IMR-90 (cell line): Measurements from ENCODE around the gene HSD3B2. TPM values are rescaled to one million over a fixed set of nuclear protein-coding genes. Genes with fewer than 3 reads are reported as not detected.

ENCODE experiments used
- ATAC-seq: fragments of 200-7000 bp; cut with Tn5 transposase; 2 replicates; pipeline ENCODE4 v1.9.1; 2020; ENCODE audit warnings: low read depth, mild to moderate bottlenecking, moderate library complexity
- BruUV-seq: library from RNA; stranded (reverse); fragments of 400-500 nt; replicated peaks from 2 replicates; lab custom pipeline; 2021; lab: Mats Ljungman, UMichigan
- CTCF ChIA-PET: fragments of 300-600 bp; formaldehyde crosslinking; extraction: SDS; loops from one replicate; lab custom pipeline; 2021; ENCODE audit warnings: antibody characterized with exemption; lab: Yijun Ruan, JAX
- POLR2A ChIA-PET: fragments of 300-600 bp; sonication (Branson Sonifier 250); formaldehyde crosslinking; loops from one replicate; lab custom pipeline; 2022; ENCODE audit warnings: antibody characterized with exemption; ENCODE audit not compliant: unreplicated experiment; lab: Charles Lee
- DNase-seq: peaks from one replicate; pipeline ENCODE4 v3.0.0; 2013
- H2AFZ ChIP-seq: replicated peaks from 2 replicates; pipeline ENCODE3; 2013; ENCODE audit warnings: low read length, mild to moderate bottlenecking; ENCODE audit not compliant: poor library complexity
- H2AK5ac ChIP-seq: 2 replicates; pipeline ENCODE4 v1.6.1; 2013; ENCODE audit warnings: low read depth, low read length, inconsistent platforms
- H2AK9ac ChIP-seq: replicated peaks from 2 replicates; pipeline ENCODE3; 2013; ENCODE audit warnings: mild to moderate bottlenecking, low read depth, low read length, moderate library complexity; ENCODE audit not compliant: poor library complexity
- H2BK120ac ChIP-seq: 2 replicates; pipeline ENCODE4 v1.6.1; 2013; ENCODE audit warnings: low read depth, low read length, inconsistent platforms
- H2BK15ac ChIP-seq: 3 replicates; pipeline ENCODE4 v1.6.1; 2013; ENCODE audit warnings: low read depth, low read length, inconsistent platforms
- H2BK20ac ChIP-seq: 2 replicates; pipeline ENCODE4 v1.6.1; 2013; ENCODE audit warnings: low read depth, mild to moderate bottlenecking, inconsistent platforms, low read length, moderate library complexity
- H2BK5ac ChIP-seq: 2 replicates; pipeline ENCODE4 v1.6.1; 2013; ENCODE audit warnings: mild to moderate bottlenecking, low read depth, low read length, inconsistent platforms; ENCODE audit not compliant: poor library complexity, severe bottlenecking
- H3K14ac ChIP-seq: replicated peaks from 2 replicates; pipeline ENCODE4 v1.6.1; 2013; ENCODE audit warnings: low read depth, low read length, inconsistent platforms
- H3K18ac ChIP-seq: 2 replicates; pipeline ENCODE4 v1.6.1; 2013; ENCODE audit warnings: low read depth, low read length, control low read depth
- H3K23ac ChIP-seq: 2 replicates; pipeline ENCODE4 v1.6.1; 2013; ENCODE audit warnings: low read depth, low read length, inconsistent platforms
- H3K27ac ChIP-seq: 2 replicates; pipeline ENCODE4 v1.5.1; 2013; ENCODE audit warnings: mild to moderate bottlenecking, control low read depth, low read length; ENCODE audit not compliant: insufficient read depth
- H3K27me3 ChIP-seq: 2 replicates; pipeline ENCODE4 v1.6.1; 2013; ENCODE audit warnings: low read length; ENCODE audit not compliant: control insufficient read depth, insufficient read depth
- H3K36me3 ChIP-seq: 2 replicates; pipeline ENCODE4 v1.6.1; 2013; ENCODE audit warnings: low read length, mixed read lengths; ENCODE audit not compliant: control insufficient read depth, insufficient read depth
- H3K4ac ChIP-seq: 2 replicates; pipeline ENCODE4 v1.6.1; 2013; ENCODE audit warnings: low read depth, low read length, inconsistent platforms
- H3K4me1 ChIP-seq: 2 replicates; pipeline ENCODE4 v1.6.1; 2013; ENCODE audit warnings: low read length, mixed read lengths; ENCODE audit not compliant: control insufficient read depth, insufficient read depth
- H3K4me2 ChIP-seq: 2 replicates; pipeline ENCODE4 v1.6.1; 2013; ENCODE audit warnings: low read depth, mild to moderate bottlenecking, control low read depth, low read length, moderate library complexity
- H3K4me3 ChIP-seq: 2 replicates; pipeline ENCODE4 v1.5.1; 2013; ENCODE audit warnings: low read depth, mild to moderate bottlenecking, control low read depth, low read length, moderate library complexity; ENCODE audit not compliant: insufficient read depth
- H3K56ac ChIP-seq: 2 replicates; pipeline ENCODE4 v1.6.1; 2013; ENCODE audit warnings: low read length, inconsistent platforms; ENCODE audit not compliant: insufficient read depth; ENCODE audit errors: extremely low read depth
- H3K79me1 ChIP-seq, 2 experiments: 2 replicates each; pipeline ENCODE4 v1.6.1; 2013; ENCODE audit warnings: low read length in 2 of 2, inconsistent platforms in 1 of 2, low read depth in 1 of 2
- H3K9ac ChIP-seq: 2 replicates; pipeline ENCODE4 v1.6.1; 2013; ENCODE audit warnings: low read depth, low read length, control low read depth
- H3K9me1 ChIP-seq: 2 replicates; pipeline ENCODE4 v1.6.1; 2013; ENCODE audit warnings: low read length, inconsistent platforms; ENCODE audit not compliant: insufficient read depth
- H3K9me3 ChIP-seq: 2 replicates; pipeline ENCODE4 v1.6.1; 2013; ENCODE audit warnings: low read length; ENCODE audit not compliant: control insufficient read depth, insufficient read depth
- H4K20me1 ChIP-seq: 2 replicates; pipeline ENCODE4 v1.6.1; 2013; ENCODE audit warnings: low read length, inconsistent platforms; ENCODE audit not compliant: insufficient read depth
- H4K5ac ChIP-seq: 2 replicates; pipeline ENCODE4 v1.6.1; 2013; ENCODE audit warnings: mild to moderate bottlenecking, low read depth, low read length, control low read depth
- H4K8ac ChIP-seq, 2 experiments: 2 replicates each; pipeline ENCODE4 v1.6.1; 2013; ENCODE audit warnings: low read depth in 2 of 2, low read length in 2 of 2, control low read depth in 1 of 2, inconsistent platforms in 1 of 2
- H4K91ac ChIP-seq: 2 replicates; pipeline ENCODE4 v1.6.1; 2013; ENCODE audit warnings: low read depth, low read length, inconsistent platforms; ENCODE audit not compliant: insufficient read depth
- BHLHE40 ChIP-seq: fragments of 150-350 bp; IDR thresholded peaks from 2 replicates; pipeline ENCODE4 v1.6.1; 2016; ENCODE audit warnings: mild to moderate bottlenecking, low read depth, low read length
- WGBS, 2 experiments: methylation state at CpG; one replicate each; pipeline versions ENCODE4 v1.1.5 to v1.1.7; 2013; ENCODE audit warnings: missing lambda C conversion rate in 2 of 2; ENCODE audit not compliant: insufficient read length in 1 of 2; ENCODE audit errors: extremely low coverage in 2 of 2; 5-methylcytosine and 5-hydroxymethylcytosine counted together
- dilution Hi-C: fragments of 300-500 bp; cut with HindIII; formaldehyde crosslinking; loops from one replicate; pipeline ENCODE4 v1.14.3; 2018; ENCODE audit warnings: low sequenced_read_pairs; ENCODE audit not compliant: unreplicated experiment
- in situ Hi-C: fragments of 300-500 bp; cut with MboI; formaldehyde crosslinking; loops from 3 replicates; pipeline ENCODE4 v1.14.3; 2019; ENCODE audit warnings: low sequenced_read_pairs, inconsistent platforms, mixed read lengths
- intact Hi-C: fragments of 100-400 bp; cut with micrococcal nuclease; formaldehyde crosslinking; loops from 2 replicates; pipeline ENCODE4 v1.10.0; 2022
- polyA plus RNA-seq, 3 experiments: library from polyadenylated mRNA; depleted of rRNA; stranded (reverse); fragments of >200 nt; gene quantifications; 2 replicates each; pipeline ENCODE4 v1.2.3, GENCODE V29; 2012; ENCODE audit warnings: low replicate concordance in 1 of 3
- total RNA-seq: library from RNA; depleted of rRNA; stranded (reverse); fragments of >200 nt; gene quantifications from 2 replicates; pipeline ENCODE4 v1.2.3, GENCODE V29; 2012

Gene HSD3B2
- total and polyA plus RNA-seq, 2 of the 4 experiments (the other 2 are of a cell fraction) = not detected

- Histone ChIP-seq H3K4ac (no peak overlapping the region), H3K4me3 (no peak overlapping the region), H4K5ac (no peak overlapping the region), H2BK20ac (no peak overlapping the region), H3K4me2 (no peak overlapping the region), H3K27ac (no peak overlapping the region), H3K56ac (no peak overlapping the region), H3K18ac (no peak overlapping the region), H2BK120ac (no peak overlapping the region), H3K9me3 (no peaks in the 10 kb centered on the region), H4K20me1 (no peaks in the 10 kb centered on the region), H3K14ac (no peak overlapping the region), H3K4me1 (no peaks in the 10 kb centered on the region), H3K36me3 (no peaks in the 10 kb centered on the region), H3K79me1 (no peaks in the 10 kb centered on the region), H3K9ac (no peak overlapping the region), H2BK5ac (no peak overlapping the region), H2BK15ac (no peak overlapping the region), H2AFZ (no peak overlapping the region), H4K91ac (no peak overlapping the region), H3K9me1 (no peaks in the 10 kb centered on the region), H3K23ac (no peak overlapping the region), H4K8ac (no peak overlapping the region), H2AK5ac (no peak overlapping the region), H3K27me3 (peaks cover 2% of the 10 kb centered on the region; the same call in 1 of the 2 replicates), H2AK9ac (no peak overlapping the region)
- dilution Hi-C loops = no loop called here
- DNase-seq (peak; percentile 31), ATAC-seq (no peak)
- in situ Hi-C loops = loop anchor here (25.0 kb wide), 1 partner anchor 1211 kb away; no protein-coding TSS in a partner anchor
- no TSS peak for BruUV-seq
- WGBS, 2 experiments = no CpG with 5 or more reads among the region's 2 CpGs
- ChIA-PET CTCF (no interaction called here), POLR2A (no interaction called here)
- intact Hi-C loops = no loop called here
- TF ChIP-seq BHLHE40 = no peak
These were observed 41.5 kb upstream of the HSD3B2 start for GRCh38 chr1:119373465-119373864.
